ENCODE measurements around the gene CD37.

CD37 gene

GRCh38 chr19:49383599-49383998, 48.4 kb downstream of the CD37 start:
- Histone ChIP-seq H4K20me1 (ENCODE audit: insufficient read depth, low read length) (no peaks in the 10 kb centered on the region), H3K79me2 (ENCODE audit: low read length) (no peaks in the 10 kb centered on the region), H3K27me3 (ENCODE audit: low read depth, low read length) (no peaks in the 10 kb centered on the region), H2AFZ (ENCODE audit: low read depth, low read length) (no peak overlapping the region), H3K9me3 (ENCODE audit: insufficient read depth, low read length) (no peaks in the 10 kb centered on the region), H3K36me3 (replicated peaks; ENCODE audit: low read depth, low read length) (no peaks in the 10 kb centered on the region), H3K9ac (ENCODE audit: low read length) (no peak overlapping the region), H3K4me1 (ENCODE audit: low read length) (peaks cover 16% of the 10 kb centered on the region), H3K4me3 (ENCODE audit: low read length) (no peak overlapping the region), H3K4me2 (ENCODE audit: low read length) (no peak overlapping the region), H3K27ac (ENCODE audit: low read length) (no peak overlapping the region)
- TF ChIP-seq EZH2phosphoT487 (IDR thresholded peaks at IDR 0.05; ENCODE audit: low read depth), result no peak
- TF ChIP-seq, protein P1, sequence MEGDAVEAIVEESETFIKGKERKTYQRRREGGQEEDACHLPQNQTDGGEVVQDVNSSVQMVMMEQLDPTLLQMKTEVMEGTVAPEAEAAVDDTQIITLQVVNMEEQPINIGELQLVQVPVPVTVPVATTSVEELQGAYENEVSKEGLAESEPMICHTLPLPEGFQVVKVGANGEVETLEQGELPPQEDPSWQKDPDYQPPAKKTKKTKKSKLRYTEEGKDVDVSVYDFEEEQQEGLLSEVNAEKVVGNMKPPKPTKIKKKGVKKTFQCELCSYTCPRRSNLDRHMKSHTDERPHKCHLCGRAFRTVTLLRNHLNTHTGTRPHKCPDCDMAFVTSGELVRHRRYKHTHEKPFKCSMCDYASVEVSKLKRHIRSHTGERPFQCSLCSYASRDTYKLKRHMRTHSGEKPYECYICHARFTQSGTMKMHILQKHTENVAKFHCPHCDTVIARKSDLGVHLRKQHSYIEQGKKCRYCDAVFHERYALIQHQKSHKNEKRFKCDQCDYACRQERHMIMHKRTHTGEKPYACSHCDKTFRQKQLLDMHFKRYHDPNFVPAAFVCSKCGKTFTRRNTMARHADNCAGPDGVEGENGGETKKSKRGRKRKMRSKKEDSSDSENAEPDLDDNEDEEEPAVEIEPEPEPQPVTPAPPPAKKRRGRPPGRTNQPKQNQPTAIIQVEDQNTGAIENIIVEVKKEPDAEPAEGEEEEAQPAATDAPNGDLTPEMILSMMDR (IDR thresholded peaks at IDR 0.05; ENCODE audit: low read depth, low read length), result no peak

- H3K9me3 ChIP-seq (ENCODE audit: insufficient read depth, low read length), result no peaks in the 10 kb centered on the region
- no peak within 1 kb of the TSS for H2AFZ ChIP-seq (ENCODE audit: low read depth, low read length)
- no peaks in the 10 kb centered on the region for H3K79me2 ChIP-seq (ENCODE audit: low read length)
- no peaks in the 10 kb centered on the region for H4K20me1 ChIP-seq (ENCODE audit: insufficient read depth, low read length)
- H3K27me3 ChIP-seq (ENCODE audit: low read depth, low read length), result no peaks in the 10 kb centered on the region
- no peaks in the 10 kb centered on the region for H3K36me3 ChIP-seq (replicated peaks; ENCODE audit: low read depth, low read length)
- peak within 1 kb of the TSS; percentile 14; the same call in 1 of the 2 replicates for H3K27ac ChIP-seq (ENCODE audit: low read length)
- peak within 1 kb of the TSS; percentile 61 for H3K4me2 ChIP-seq (ENCODE audit: low read length)
- peak within 1 kb of the TSS; percentile 50 for H3K9ac ChIP-seq (ENCODE audit: low read length)
- H3K4me1 ChIP-seq (ENCODE audit: low read length), result peaks cover 41% of the 10 kb centered on the region
- TF ChIP-seq, protein P1 (IDR thresholded peaks at IDR 0.05; ENCODE audit: low read depth, low read length), result no peak
- TF ChIP-seq EZH2phosphoT487 (IDR thresholded peaks at IDR 0.05; ENCODE audit: low read depth), result no peak
- peak within 1 kb of the TSS; percentile 58 for H3K4me3 ChIP-seq (ENCODE audit: low read length)
Measured at GRCh38 chr19:49387936-49388372, 52.7 kb downstream of the CD37 start, which contains the start of gene KASH5. TSS of gene KASH5 (plus strand) at chr19:49388249. CDS start at chr19:49390884, 2,635 bp downstream.

GRCh38 chr19:49389406-49389805, 54.2 kb downstream of the CD37 start:
- peaks cover 41% of the 10 kb centered on the region for H3K4me1 ChIP-seq (ENCODE audit: low read length)
- H3K9me3 ChIP-seq (ENCODE audit: insufficient read depth, low read length), result no peaks in the 10 kb centered on the region
- H3K9ac ChIP-seq (ENCODE audit: low read length), result no peak overlapping the region
- no peaks in the 10 kb centered on the region for H3K79me2 ChIP-seq (ENCODE audit: low read length)
- H2AFZ ChIP-seq (ENCODE audit: low read depth, low read length), result no peak overlapping the region
- no peak overlapping the region for H3K4me2 ChIP-seq (ENCODE audit: low read length)
- H3K27ac ChIP-seq (ENCODE audit: low read length), result no peak overlapping the region
- no peaks in the 10 kb centered on the region for H4K20me1 ChIP-seq (ENCODE audit: insufficient read depth, low read length)
- H3K27me3 ChIP-seq (ENCODE audit: low read depth, low read length), result no peaks in the 10 kb centered on the region
- H3K4me3 ChIP-seq (ENCODE audit: low read length), result no peak overlapping the region
- no peaks in the 10 kb centered on the region for H3K36me3 ChIP-seq (replicated peaks; ENCODE audit: low read depth, low read length)
- TF ChIP-seq EZH2phosphoT487 (IDR thresholded peaks at IDR 0.05; ENCODE audit: low read depth), result no peak
- TF ChIP-seq, protein P1 (IDR thresholded peaks at IDR 0.05; ENCODE audit: low read depth, low read length), result no peak

All from OCI-LY3 (cell line).